BLaER1 (cell line): Measurements from ENCODE around the gene WDR55.
"Not testable (repeated sequence)": the region's sequence is repeated elsewhere in the genome, so short reads cannot be mapped to it uniquely, and the experiment has no call there.

Source experiments
- H3K27ac ChIP-seq: shearing (Covaris generic); formaldehyde crosslinking; 2 replicates; pipeline ENCODE4 v1.8.1; 2022
- H3K27me3 ChIP-seq: shearing (Covaris generic); formaldehyde crosslinking; 2 replicates; pipeline ENCODE4 v1.8.1; 2022
- H3K36me3 ChIP-seq: shearing (Covaris generic); formaldehyde crosslinking; 2 replicates; pipeline ENCODE4 v1.8.1; 2022
- H3K4me1 ChIP-seq: shearing (Covaris generic); formaldehyde crosslinking; 2 replicates; pipeline ENCODE4 v1.8.1; 2022
- H3K4me2 ChIP-seq: shearing (Covaris generic); formaldehyde crosslinking; 2 replicates; pipeline ENCODE4 v1.8.1; 2022
- H3K4me3 ChIP-seq: shearing (Covaris generic); formaldehyde crosslinking; 2 replicates; pipeline ENCODE4 v1.8.1; 2022
- H3K9ac ChIP-seq: shearing (Covaris generic); formaldehyde crosslinking; 2 replicates; pipeline ENCODE4 v1.8.1; 2022
- H3K9me3 ChIP-seq: shearing (Covaris generic); formaldehyde crosslinking; 2 replicates; pipeline ENCODE4 v1.8.1; 2022
- H4K20me1 ChIP-seq: shearing (Covaris generic); formaldehyde crosslinking; 2 replicates; pipeline ENCODE4 v1.8.1; 2022
- Cebpa-rat ChIP-seq: shearing (Covaris generic); IDR thresholded peaks from 2 replicates; pipeline ENCODE4 v1.8.1; 2022

WDR55 gene

DNA sequence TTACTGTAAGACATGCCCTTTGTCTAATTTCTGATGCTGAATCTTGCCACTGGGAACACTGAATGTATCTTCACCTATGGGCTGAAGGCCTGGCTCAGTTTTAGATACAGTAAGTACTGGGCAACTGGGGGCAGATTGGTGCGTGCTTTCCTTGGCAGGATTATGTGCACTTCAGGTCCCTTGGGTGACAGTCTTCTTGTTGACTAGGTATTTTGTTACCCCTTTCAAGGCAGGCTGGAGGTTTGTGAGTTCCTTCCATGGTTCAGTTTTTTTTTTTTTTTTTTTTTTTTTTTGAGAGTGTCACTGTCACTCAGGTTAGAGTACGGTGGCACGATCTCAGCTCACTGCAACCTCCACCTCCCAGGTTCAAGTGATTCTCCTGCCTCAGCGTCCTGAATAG lies 43.1 kb downstream of the WDR55 start:
- no peak overlapping the region for H3K9ac ChIP-seq

DNA sequence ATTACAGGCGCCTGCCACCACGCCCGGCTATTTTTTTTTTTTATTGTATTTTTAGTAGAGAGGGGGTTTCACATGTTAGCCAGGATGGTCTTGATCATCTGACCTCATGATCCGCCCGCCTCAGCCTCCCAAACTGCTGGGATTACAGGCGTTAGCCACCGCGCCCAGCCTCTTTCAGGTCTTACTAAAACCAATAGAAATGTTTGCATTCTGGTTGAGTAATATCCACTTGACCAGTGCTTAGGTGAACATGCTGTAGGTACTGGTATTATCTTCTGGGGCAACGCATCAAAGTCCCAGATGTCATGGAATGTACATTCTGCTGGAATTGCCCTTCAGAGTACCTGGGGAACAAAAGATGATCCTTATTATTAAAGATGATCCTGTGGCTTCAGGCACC lies 44.1 kb downstream of the WDR55 start:
- not testable (repeated sequence) for H3K9me3 ChIP-seq

More for the DNA sequence above, 43.1 kb downstream of the WDR55 start:
- peaks cover 14% of the 10 kb centered on the region for H3K4me1 ChIP-seq
- H4K20me1 ChIP-seq = no peaks in the 10 kb centered on the region
- H3K27me3 ChIP-seq = peaks cover 30% of the 10 kb centered on the region
- 0 out of 2 replicates have a peak, but pooled peaks cover 3% of the 10 kb centered on the region for H3K9me3 ChIP-seq
- H3K36me3 ChIP-seq = peaks cover 54% of the 10 kb centered on the region
- TF ChIP-seq Cebpa-rat = no peak
- H3K4me2 ChIP-seq = no peak overlapping the region
- H3K4me3 ChIP-seq = no peak overlapping the region
- H3K27ac ChIP-seq = no peak overlapping the region

DNA sequence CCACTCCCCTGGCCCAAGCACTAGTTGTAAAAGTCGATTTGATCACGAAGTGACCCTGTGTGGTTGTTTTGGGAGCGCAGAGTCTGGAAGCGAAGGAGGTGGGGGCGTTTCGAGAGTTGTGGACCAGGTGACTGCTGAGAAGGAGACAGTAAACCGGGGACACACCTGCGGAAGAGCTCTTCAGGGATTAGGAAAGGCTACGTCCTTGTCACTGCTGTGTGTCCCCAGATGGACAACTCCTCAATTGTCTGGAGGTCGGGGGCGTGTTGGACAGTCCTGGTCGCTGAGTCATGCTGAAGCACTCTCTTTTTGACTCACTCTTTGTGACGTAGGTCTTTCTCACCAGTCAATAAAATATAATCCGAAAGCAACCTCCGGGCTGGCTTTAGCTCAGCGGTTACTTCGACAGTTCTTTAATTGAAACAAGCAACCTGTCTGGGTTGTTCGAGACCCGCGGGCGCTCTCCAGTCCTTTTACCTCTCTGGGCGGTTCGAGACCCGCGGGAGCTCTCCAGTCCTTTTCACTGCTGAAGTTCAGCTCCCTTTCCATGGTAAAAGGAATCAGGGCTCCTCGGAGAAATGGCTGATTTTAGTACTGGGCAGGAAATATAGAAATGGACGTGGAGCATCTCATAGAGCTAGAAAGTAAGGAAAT lies 46.3 kb downstream of the WDR55 start:
- Histone ChIP-seq H3K36me3 (peaks cover 22% of the 10 kb centered on the region), H3K9ac (peak overlapping the region; percentile 8; the same call in 1 of the 2 replicates), H3K4me3 (peak overlapping the region; percentile 62), H3K9me3 (0 out of 2 replicates have a peak, but pooled peaks cover 3% of the 10 kb centered on the region), H3K4me2 (peak overlapping the region; percentile 75), H4K20me1 (no peaks in the 10 kb centered on the region), H3K4me1 (peaks cover 14% of the 10 kb centered on the region), H3K27ac (no peak overlapping the region), H3K27me3 (peaks cover 30% of the 10 kb centered on the region)
- no peak for TF ChIP-seq Cebpa-rat

More for the DNA sequence above, 44.1 kb downstream of the WDR55 start:
- H3K4me1 ChIP-seq = peaks cover 14% of the 10 kb centered on the region
- H3K36me3 ChIP-seq = peaks cover 44% of the 10 kb centered on the region
- H4K20me1 ChIP-seq, H3K27ac ChIP-seq, H3K9ac ChIP-seq, H3K4me3 ChIP-seq, H3K4me2 ChIP-seq: not testable (repeated sequence)
- peaks cover 30% of the 10 kb centered on the region for H3K27me3 ChIP-seq

DNA sequence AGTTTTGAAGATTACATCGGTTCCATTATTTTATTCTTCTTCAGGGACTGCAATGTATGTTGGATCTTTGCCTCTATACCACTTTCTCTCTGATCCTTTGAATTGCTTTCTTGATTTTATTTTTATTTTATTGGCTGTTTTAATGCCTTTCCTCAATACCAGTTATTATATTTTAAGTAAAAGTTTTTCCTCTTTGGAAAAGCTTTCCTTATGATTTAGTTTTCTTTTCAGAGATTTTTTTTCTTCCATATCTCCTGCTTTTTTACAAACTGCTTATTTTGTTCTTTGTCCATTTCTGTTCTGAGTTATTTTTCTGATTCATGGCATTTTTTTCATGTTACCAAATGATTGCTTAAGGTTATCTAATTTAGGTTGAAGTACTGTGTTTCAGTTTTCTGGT lies 47.1 kb downstream of the WDR55 start:
- TF ChIP-seq Cebpa-rat = no peak
- H3K9ac ChIP-seq = no peak overlapping the region
- 0 out of 2 replicates have a peak, but pooled peaks cover 3% of the 10 kb centered on the region for H3K9me3 ChIP-seq
- no peak overlapping the region for H3K4me3 ChIP-seq
- H4K20me1 ChIP-seq = no peaks in the 10 kb centered on the region
- H3K36me3 ChIP-seq = peaks cover 14% of the 10 kb centered on the region
- H3K4me2 ChIP-seq = no peak overlapping the region
- peaks cover 14% of the 10 kb centered on the region for H3K4me1 ChIP-seq
- peaks cover 30% of the 10 kb centered on the region for H3K27me3 ChIP-seq
- H3K27ac ChIP-seq = no peak overlapping the region

DNA sequence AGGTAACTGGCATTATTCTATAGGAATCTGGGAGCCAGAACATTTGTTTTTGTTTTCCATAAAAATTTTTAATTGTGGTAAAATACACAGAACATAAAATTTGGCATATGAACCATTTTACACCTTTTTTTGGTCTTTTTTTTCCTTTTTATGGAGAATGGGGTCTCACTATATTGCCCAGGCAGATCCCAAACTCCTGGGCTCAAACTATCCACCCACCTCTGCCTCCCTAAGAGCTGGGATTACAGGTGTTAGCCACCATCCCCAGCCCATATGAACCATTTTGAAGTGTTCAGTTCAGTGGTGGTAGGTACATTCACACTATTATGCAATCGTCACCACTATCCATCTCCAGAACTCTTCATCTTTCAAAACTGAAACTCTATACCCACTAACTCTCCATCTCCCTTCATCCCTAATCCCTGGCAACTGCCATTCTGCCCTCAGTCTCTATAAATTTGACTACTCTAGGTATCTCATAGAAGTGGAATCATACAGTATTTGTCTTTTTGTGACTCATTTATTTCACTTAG lies 48.9 kb downstream of the WDR55 start:
- H3K4me2 ChIP-seq = no peak overlapping the region
- no peak overlapping the region for H3K4me3 ChIP-seq
- H3K27ac ChIP-seq = no peak overlapping the region
- H4K20me1 ChIP-seq = no peaks in the 10 kb centered on the region
- peaks cover 14% of the 10 kb centered on the region for H3K4me1 ChIP-seq
- no peak overlapping the region for H3K9ac ChIP-seq
- H3K9me3 ChIP-seq = 0 out of 2 replicates have a peak, but pooled peaks cover 3% of the 10 kb centered on the region
- peaks cover 30% of the 10 kb centered on the region for H3K27me3 ChIP-seq
- H3K36me3 ChIP-seq = no peaks in the 10 kb centered on the region
- no peak for TF ChIP-seq Cebpa-rat

DNA sequence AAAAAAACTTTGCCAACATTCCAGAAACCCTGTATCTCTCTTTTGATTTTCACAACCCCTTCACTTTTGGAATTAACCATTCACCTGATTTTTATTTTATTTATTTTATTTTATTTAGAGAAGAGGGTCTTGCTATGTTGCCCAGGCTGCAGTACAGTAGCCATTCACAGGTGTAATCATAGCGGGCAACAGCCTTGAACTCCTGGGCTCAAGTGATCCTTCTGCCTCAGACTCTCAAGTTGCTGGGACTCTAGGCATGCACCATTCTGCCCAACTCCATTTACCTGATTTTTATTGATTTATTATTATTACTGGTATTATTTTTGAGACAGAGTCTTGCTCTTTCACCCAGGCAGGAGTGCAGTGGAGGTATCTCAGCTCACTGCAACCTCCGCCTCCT lies 51.5 kb downstream of the WDR55 start:
- peaks cover 12% of the 10 kb centered on the region for H3K27me3 ChIP-seq
- not testable (repeated sequence) for H3K9me3 ChIP-seq

DNA sequence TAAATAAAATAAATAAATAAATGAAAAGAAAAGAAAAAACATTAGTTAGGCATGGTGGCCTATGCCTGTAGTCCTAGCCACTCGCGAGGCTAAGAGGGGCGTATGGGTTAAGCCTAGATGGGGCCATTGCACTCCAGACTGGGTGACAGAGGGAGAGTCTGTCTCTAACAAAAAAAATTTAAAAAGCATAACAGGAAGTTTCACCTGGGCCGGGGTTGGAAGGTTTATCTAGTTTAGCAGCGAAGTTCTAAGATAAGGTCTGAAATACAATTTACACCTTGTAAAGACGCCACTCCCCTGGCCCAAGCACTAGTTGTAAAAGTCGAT lies 53.5 kb downstream of the WDR55 start:
- no peaks in the 10 kb centered on the region for H3K9me3 ChIP-seq
- H3K4me2 ChIP-seq = no peak overlapping the region
- H3K9ac ChIP-seq = no peak overlapping the region
- TF ChIP-seq Cebpa-rat = no peak
- no peaks in the 10 kb centered on the region for H3K36me3 ChIP-seq
- no peaks in the 10 kb centered on the region for H3K4me1 ChIP-seq
- no peak overlapping the region for H3K27ac ChIP-seq
- no peaks in the 10 kb centered on the region for H4K20me1 ChIP-seq
- H3K4me3 ChIP-seq = no peak overlapping the region
- H3K27me3 ChIP-seq = no peaks in the 10 kb centered on the region

More for the DNA sequence above, 51.5 kb downstream of the WDR55 start:
- H3K27ac ChIP-seq, H3K4me1 ChIP-seq, H3K36me3 ChIP-seq, H4K20me1 ChIP-seq, H3K4me2 ChIP-seq, H3K9ac ChIP-seq, H3K4me3 ChIP-seq: not testable (repeated sequence)

DNA sequence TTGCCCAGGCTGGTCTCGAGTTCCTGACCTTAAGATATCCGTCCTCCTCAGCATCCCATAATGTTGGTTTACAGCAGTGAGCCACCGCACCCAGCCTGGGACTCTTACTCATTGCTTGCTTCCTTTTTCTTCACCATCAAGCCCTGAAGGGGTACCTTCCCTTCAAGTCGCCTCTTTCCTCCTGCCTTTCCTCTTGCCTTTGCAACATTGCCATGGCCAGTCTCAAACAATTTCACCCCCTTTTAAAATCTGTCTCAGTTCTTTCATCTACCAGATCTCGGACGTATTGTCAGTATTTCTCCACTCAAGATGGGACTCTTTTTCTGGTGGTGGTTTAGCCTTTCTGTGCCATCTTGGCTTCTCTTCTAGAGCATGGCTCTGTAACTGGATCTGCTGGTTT lies 56.0 kb downstream of the WDR55 start:
- not testable (repeated sequence) for H3K27me3 ChIP-seq, H3K27ac ChIP-seq, H3K4me2 ChIP-seq, H3K4me3 ChIP-seq, H3K9ac ChIP-seq, H4K20me1 ChIP-seq, H3K4me1 ChIP-seq, H3K9me3 ChIP-seq, H3K36me3 ChIP-seq

DNA sequence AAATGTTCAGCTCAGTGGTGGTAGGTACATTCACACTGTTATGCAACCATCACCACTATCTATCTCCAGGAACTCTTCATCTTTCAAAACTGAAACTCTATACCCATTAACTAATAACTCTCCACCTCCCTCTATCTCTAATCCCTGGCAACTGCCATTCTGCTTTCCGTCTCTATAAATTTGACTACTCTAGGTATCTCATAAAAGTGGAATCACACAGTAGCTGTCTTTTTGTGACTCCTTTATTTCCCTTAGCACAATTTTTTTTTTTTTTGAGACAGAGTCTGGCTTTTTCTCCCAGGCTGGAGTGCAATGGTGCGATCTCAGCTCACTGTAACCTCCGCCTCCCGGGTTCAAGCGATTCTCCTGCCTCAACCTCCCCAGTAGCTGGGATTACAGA lies 56.7 kb downstream of the WDR55 start:
- not testable (repeated sequence) for H4K20me1 ChIP-seq, H3K4me1 ChIP-seq, H3K27me3 ChIP-seq, H3K4me3 ChIP-seq, H3K9ac ChIP-seq, H3K9me3 ChIP-seq, H3K36me3 ChIP-seq, H3K27ac ChIP-seq, H3K4me2 ChIP-seq
